Nucleus accumbens (tissue), 56 donors: ENCODE results near the gene SPACA6.

Experiments
- DNase-seq, 56 donors: peaks; one replicate each; lab custom pipeline; 2025; lab: John Stamatoyannopoulos, UW

SPACA6 gene

GRCh38 chr19:51688671-51689571, 4.2 kb upstream of the SPACA6 start:
- peak in 54 of 56 donors; percentile 51 to 96 (median 89) for DNase-seq

DNA sequence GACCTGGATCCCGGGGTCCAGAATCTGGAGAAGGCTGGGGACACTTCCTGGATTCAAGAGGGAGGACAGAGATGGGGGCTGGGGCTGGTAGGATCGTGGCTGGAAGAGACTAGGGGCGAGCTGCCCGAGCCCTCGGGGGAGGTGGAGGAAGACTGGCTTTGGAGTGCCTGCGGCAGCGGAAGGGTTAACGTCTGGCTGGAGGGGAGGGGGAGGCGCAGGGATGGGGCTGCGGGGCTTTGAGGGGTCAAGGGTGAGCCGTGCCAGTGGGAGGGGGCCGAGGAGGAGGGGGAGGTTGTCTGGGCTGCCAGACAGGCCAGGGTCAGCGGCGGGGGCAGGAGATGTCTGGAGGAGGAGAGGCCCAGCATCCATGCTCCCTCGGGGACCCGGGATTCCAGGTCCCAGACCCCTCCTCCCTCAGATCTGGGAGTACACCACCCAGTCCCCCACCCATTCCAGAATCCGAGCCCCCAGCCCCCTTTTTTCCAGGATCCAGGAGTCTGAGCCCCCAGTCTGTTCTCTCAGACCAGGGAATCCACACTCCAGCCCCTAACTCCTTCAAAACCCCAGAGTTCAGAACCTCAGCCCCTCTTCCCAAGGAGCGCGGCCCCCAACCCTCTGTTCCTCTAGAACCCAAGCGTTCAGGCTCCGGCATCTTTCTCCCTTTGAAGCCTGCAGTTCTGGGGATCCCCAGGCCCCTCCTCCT, 3.2 kb upstream of the SPACA6 start:
- DNase-seq: peak in 42 of 56 donors; percentile 4 to 70 (median 52)

- DNase-seq: peak in 50 of 56 donors; percentile 18 to 89 (median 64)
Measured at GRCh38 chr19:51690454-51691073, 2.6 kb upstream of the SPACA6 start.

GRCh38 chr19:51691074-51691583, 2.0 kb upstream of the SPACA6 start:
- DNase-seq: no peak

DNA sequence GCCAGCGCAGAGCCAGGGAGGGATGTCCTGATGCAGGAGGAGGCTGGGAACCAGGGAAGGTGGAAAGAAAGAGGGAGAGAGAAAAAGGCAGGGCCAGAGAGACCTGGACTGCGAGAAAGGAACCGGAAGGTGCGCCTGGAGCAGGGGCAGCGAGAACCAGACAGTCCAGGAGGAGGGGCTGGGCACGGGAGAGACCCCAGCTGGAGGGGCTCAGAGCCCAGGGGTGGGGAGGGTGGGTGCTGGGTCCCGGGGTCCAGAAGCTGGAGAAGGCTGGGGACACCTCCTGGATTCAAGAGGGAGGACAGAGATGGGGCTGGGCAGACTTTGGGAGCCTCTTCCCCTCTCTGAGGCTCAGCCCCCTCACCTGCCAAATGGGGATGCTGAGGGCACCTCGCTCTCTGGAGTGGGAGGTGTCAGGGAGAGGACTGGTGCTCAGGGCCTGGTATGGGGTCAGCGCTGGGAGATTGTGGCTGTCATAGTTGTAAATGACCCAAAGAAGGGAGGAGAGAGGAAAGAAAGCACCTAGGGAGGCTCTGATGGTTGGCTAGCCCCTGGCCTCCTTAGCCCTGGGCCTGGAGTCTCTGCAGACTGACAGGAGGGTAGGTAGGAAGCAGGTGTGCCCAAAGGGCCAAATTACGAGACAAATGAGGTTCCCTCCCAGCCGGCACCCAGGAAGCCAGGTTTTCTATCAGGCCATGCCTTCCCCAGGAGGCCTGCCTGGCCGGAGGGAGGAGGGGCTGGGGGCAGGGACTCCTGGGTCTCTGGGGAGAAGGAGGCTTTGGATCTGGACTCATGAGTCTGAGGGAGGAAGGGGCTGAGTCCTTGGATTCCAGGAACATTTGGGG, 1.3 kb upstream of the SPACA6 start:
- no peak for DNase-seq

- no peak for DNase-seq
Measured at GRCh38 chr19:51692468-51692867, 662 bp upstream of the SPACA6 start.

DNA sequence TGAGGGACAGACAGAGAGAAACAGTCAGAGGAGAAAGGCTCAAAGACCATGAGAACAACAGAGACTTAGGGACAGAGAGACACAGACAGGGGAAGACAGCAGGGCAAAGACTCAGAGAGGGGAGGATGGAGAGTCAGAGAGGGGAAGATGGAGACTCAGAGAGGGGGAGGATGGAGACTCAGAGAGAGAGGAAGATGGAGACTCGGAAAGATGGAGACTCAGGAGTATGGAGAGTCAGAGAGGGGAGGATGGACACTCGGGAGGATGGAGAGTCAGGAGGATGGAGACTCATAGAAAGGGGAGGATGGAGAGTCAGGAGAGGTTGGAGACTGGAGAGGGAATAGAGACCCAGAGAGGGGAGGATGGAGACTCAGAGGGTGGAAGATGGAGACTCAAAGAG, 689 bp downstream of the SPACA6 start:
- no peak for DNase-seq

DNA sequence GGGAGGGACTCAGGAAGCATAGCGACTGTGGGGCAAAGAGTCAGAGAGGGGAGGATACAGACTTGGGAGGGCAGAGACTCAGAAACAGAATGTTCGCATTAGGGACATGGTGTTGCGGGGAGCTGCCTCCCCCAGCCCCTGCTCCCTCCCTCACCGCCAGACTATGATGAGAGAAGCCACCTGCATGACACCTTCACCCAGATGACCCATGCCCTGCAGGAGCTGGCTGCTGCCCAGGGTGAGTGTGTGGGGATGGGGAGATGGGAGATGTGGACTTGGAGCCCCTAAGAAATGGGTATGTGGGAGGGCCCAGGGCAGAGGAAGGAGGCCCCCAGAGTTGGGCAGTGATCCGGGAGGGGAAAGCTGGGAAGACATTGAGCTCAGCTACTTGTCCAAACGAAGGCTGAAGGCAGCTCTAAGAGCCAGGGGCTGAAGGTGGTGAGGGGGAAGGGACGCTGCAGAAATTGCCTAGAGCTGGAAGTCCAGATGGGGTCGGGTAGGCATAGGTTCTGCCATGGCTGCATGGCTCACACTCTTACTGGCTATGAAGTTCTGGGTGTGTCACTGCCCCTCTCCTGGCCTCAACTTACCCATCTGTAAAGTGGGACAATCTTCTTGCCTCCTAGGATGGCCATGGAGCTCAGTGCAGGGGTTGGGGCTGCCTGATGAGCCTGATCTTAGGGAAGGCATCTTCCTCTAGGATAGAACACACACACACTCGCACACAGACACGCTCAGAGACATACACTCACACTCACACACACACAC, 1.4 kb downstream of the SPACA6 start:
- no peak for DNase-seq

DNA sequence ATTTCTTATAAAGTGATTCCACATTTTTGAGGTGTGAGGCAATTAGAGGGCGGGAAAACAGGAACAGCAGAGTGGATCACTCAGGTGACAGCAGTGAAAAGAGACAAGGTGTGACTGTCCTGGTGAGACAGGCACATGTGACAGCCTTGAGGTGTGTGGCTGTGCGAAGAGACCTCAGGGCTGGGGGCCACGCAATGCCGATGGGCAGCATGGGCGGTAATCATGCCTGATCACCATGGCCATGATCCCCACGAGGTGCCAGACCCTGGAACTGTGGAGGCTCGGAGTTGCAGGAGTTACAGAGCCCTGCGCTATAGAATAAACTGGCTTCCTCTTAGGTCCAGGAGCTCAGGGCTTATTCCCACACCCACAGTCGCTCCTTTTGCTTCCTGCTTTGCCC, 2.0 kb downstream of the SPACA6 start:
- DNase-seq: no peak

- DNase-seq: no peak
Measured at GRCh38 chr19:51695702-51696315, 2.7 kb downstream of the SPACA6 start.

GRCh38 chr19:51696606-51697005, 3.5 kb downstream of the SPACA6 start:
- no peak for DNase-seq

DNA sequence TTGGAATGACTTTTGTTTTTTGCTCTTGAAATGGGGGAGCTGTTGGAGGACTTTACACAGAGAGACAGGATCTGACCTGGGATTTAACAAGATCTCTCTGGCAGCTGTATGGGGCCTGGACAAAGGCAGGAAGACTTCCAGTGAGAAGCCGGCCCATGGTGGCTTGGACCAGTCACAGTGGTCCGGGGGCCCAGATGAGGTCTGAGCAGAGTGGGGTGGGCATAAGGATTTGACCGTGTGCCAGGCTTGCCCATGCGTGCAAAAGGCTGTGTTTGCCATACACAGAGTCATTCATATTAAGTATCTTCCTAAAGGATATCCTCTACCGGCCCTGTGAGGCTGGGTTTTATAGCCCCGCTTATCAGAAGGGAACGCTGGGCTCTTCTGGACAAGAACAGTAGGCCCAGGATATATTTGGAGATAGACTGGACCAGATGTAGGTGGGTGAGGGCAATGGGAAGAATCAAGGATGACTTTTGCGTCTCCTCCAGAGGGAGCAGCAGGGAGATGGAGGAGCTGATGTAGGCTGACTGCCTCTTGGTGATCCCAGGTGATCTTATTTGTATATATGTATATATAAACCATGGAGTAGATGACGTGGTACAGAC, 4.1 kb downstream of the SPACA6 start:
- no peak for DNase-seq

DNA sequence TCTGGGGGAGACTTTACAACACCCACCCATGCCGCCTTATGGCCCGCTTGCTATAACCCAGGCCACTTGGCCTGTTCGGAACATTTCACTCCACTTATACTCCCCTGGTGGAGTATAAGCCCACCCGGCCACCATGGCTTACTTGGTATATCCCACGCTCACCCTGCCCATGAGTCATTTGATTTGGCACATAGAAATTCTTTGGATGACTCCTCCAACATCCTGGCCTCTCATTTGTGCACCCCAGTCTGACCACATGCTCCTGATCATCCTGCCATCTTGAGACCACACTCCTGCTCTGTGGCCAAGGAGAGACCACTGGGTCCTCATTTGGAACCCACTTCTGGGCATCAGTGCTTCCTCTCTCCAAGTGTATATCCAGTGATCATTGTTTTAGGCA, 5.2 kb downstream of the SPACA6 start:
- DNase-seq: no peak

- DNase-seq: no peak
Measured at GRCh38 chr19:51699170-51699569, 6.0 kb downstream of the SPACA6 start.

GRCh38 chr19:51701468-51702100, 8.5 kb downstream of the SPACA6 start:
- no peak for DNase-seq

DNA sequence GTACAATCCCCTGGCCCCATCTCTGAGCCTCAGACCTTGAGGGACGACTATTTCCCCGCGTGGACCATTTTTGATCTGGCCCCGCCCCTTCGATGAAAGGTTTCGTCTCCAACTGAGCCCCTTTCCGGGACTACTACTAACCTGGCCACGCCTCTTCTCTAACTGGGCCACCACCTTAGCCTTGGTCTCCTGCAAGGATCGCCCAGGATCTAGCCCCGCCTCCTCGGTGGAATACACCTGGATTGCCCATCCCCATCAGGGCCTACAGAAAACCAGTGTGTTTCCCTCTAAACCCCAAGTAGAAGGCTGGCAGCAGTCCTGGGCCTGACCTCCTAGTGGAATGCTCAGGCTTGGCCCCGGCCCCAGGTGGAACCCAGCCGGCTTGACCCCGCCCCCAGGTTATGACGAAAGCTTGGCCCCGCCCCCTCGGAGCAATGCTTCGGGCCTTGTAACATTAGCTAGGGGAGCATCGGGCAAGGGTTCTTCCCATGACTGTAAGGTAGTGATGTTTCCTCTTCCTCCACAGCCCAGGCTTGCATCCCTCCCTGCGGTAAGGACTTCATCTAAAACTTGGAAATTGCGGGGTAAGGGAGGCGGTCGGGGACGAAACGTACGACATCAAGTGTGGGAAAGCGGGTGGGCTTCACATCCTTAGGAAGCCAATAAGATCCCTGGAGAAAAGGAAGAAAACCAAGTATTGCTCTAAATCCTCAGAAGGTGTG, 9.1 kb downstream of the SPACA6 start:
- peak in 46 of 56 donors; percentile 10 to 81 (median 46) for DNase-seq
